ENCODE measurements around the gene SUGCT.

SUGCT gene

DNA sequence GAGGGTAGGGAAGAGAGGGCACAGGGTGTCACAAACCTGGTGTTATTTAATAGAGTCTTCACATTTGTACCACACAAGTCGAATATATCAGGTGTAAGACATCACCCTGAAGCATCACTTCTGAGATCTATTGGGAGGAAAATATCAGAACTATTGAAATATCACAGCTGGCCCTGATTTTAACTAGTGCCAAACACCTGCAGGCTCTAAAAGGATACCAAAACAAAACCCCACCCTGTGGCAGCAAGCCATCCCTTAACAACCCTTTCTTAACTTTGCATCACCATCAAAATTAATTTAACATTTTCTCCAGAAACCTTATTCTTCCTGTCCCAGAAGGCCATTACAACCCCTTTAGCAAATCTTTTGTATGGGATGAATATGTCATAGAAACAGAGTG lies 365.4 kb downstream of the SUGCT start:
- DNase-seq (ENCODE audit: extremely low read depth, low read depth): no peak
- H3K4me3 ChIP-seq (replicated peaks; ENCODE audit: low read depth, low read length): no peak overlapping the region
- TF ChIP-seq, protein P1, sequence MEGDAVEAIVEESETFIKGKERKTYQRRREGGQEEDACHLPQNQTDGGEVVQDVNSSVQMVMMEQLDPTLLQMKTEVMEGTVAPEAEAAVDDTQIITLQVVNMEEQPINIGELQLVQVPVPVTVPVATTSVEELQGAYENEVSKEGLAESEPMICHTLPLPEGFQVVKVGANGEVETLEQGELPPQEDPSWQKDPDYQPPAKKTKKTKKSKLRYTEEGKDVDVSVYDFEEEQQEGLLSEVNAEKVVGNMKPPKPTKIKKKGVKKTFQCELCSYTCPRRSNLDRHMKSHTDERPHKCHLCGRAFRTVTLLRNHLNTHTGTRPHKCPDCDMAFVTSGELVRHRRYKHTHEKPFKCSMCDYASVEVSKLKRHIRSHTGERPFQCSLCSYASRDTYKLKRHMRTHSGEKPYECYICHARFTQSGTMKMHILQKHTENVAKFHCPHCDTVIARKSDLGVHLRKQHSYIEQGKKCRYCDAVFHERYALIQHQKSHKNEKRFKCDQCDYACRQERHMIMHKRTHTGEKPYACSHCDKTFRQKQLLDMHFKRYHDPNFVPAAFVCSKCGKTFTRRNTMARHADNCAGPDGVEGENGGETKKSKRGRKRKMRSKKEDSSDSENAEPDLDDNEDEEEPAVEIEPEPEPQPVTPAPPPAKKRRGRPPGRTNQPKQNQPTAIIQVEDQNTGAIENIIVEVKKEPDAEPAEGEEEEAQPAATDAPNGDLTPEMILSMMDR (IDR thresholded peaks at IDR 0.05; ENCODE audit: low read depth, low read length, missing control alignments): no peak

DNA sequence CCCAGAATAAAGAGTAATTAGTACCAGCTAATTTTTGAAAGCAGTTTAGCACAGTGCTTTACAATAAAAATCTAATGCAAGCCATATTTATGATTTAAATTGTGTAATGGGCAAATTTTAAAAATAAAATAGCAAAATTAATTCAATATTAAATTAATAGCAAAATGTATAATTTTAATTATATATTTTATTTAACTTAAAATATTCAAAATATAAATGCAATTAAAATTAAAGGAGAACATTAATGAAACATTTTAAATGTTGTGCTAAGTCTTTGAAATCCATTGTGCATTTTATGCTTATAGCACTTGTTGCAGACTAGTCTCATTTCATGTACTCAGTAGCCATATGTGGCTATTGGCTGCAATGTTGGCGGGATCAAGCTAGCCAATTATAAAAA lies 367.6 kb downstream of the SUGCT start:
- no peak overlapping the region for H3K4me3 ChIP-seq (replicated peaks; ENCODE audit: low read depth, low read length)
- TF ChIP-seq, protein P1 (IDR thresholded peaks at IDR 0.05; ENCODE audit: low read depth, low read length, missing control alignments): no peak
- no peak for DNase-seq (ENCODE audit: extremely low read depth, low read depth)

DNA sequence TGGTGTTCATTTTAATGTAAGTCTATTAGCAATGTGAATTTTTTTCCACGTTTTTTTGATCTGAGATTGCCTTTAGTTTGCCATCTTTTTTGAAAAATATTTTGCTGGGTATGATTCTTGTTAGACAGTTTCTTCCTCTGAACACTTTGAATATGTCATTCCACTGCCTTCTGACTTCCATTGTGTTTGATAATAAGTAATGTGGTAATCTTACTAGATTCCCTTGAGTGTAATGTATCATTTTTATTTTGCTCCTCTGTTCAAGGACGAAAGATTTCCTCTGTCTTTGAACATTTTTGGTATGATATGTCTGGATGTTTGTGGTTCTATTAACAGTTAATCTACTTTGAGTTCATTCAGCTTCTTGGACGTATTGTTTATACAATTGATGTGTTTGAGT lies 371.4 kb downstream of the SUGCT start:
- H3K4me3 ChIP-seq (replicated peaks; ENCODE audit: low read depth, low read length): no peak overlapping the region
- no peak for DNase-seq (ENCODE audit: extremely low read depth, low read depth)
- TF ChIP-seq, protein P1 (IDR thresholded peaks at IDR 0.05; ENCODE audit: low read depth, low read length, missing control alignments): no peak

DNA sequence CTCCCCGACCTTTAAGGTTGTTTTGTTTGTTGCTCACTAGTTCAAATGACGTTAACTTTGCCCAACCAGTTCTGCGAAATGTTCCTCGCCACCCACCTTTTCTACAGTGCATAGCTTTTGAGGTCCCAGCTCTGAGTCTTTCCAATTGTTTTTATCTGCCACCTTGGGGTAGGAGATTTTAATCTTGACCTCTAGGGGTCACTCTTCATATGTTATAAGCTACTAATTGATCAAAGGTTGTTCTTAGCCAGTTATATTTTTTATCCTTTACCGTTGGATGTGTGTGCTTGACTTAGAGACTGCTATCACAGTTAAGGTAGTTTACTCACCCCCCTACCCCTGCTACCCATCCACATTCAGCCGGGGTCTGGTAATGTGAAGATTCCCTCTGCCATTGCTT lies 372.4 kb downstream of the SUGCT start:
- no peak for DNase-seq (ENCODE audit: extremely low read depth, low read depth)
- H3K4me3 ChIP-seq (replicated peaks; ENCODE audit: low read depth, low read length): no peak overlapping the region
- TF ChIP-seq, protein P1 (IDR thresholded peaks at IDR 0.05; ENCODE audit: low read depth, low read length, missing control alignments): no peak

DNA sequence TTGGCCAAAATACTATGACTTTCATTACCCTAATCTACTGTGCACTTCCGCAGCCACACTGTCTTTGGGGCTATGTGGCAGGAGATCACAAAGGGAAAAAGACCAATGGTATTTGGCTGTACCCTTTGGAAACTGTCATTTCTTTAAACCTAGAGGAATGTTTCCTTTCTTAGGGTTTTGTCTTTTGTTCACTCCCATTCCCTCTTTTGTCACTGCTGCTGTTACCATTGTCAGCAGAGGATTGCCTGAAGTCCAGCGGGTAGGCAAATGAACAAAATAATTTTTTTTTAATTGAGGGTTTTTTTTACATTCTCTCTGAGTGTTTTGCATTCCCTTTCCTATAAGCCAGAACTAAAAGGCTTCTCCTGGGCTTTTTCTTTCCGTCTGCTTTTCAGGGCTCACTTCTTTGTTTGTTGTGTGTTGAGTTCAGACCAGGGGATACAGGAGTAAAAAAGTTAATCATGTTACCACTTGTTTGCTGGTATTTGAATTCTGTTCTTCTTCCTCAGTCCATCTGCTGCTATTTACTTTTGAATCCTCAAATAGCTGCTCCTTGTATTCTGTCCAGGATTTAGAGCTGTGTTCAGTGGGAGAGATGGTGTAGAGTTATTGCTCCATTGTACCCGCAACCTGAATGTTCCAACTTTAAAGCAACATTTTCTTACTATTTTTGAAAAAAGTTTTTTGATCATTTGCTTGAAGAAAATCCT lies 374.6 kb downstream of the SUGCT start:
- H3K4me3 ChIP-seq (replicated peaks; ENCODE audit: low read depth, low read length): no peak overlapping the region

DNA sequence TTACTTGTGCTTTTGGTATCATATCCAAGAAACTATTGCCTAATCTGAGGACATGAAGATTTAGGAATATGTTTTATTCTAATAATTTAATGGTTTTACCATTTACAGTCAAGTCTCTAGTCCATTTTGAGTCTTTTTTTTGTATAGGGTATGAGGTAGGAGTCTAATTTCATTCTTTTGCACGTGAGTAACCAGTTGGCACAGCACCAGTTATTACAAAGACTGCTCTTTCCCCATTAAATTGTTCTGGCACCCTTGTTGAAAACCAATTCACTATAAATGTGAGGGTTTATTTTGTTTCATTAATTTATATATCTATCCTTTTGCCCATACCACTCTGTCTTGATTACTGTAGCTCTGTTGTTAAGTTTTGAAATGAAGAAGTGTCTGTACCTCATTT lies 381.6 kb downstream of the SUGCT start:
- TF ChIP-seq, protein P1 (IDR thresholded peaks at IDR 0.05; ENCODE audit: low read depth, low read length, missing control alignments): no peak
- no peak for DNase-seq (ENCODE audit: extremely low read depth, low read depth)
- no peak overlapping the region for H3K4me3 ChIP-seq (replicated peaks; ENCODE audit: low read depth, low read length)

More for the DNA sequence above, 374.6 kb downstream of the SUGCT start:
- DNase-seq (ENCODE audit: extremely low read depth, low read depth): no peak
- TF ChIP-seq, protein P1 (IDR thresholded peaks at IDR 0.05; ENCODE audit: low read depth, low read length, missing control alignments): no peak

DNA sequence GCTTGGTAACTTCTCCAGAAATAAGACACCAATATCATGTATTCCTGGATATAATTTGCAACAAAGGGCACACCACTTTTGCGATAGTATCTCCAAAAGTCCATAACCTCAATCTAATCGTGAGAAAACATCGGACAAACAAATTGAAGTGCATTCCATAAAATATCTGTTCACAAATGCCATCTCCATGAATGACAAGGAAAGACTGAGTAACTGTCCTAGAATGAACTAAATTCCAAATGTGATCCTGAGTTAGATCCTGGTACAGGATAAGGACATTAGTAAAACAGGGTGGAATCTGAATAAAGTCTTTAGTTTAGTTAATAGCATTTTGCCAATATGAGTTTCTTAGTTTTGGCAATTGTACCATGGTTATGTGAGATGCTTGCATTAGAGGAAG lies 384.2 kb downstream of the SUGCT start:
- H3K4me3 ChIP-seq (replicated peaks; ENCODE audit: low read depth, low read length): no peak overlapping the region
- TF ChIP-seq, protein P1 (IDR thresholded peaks at IDR 0.05; ENCODE audit: low read depth, low read length, missing control alignments): no peak

More for the DNA sequence above, 384.2 kb downstream of the SUGCT start:
- DNase-seq (ENCODE audit: extremely low read depth, low read depth): no peak
